ENCODE measurements around the gene GEN1.
"Not testable (repeated sequence)": the region's sequence is repeated elsewhere in the genome, so short reads cannot be mapped to it uniquely, and the experiment has no call there.

The GEN1 gene

DNA sequence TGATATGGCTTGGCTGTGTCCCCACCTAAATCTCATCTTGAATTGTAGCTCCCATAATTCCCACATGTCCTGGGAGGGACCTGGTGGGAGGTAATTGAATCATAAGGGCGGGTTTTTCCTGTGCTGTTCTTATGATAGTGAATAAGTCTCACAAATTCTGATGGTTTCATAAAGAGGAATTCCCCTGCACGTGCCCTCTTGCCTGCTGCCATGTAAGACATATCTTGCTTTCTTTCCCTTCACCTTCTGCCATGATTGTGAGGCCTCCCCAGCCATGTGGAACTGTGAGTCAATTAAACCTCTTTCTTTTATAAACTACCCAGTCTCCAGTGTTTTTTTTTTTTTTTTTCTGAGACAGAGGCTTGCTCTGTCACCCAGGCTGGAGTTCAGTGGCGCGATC lies 69.7 kb downstream of the GEN1 start:
- not testable (repeated sequence) for DNase-seq (ENCODE audit: low spot score)

DNA sequence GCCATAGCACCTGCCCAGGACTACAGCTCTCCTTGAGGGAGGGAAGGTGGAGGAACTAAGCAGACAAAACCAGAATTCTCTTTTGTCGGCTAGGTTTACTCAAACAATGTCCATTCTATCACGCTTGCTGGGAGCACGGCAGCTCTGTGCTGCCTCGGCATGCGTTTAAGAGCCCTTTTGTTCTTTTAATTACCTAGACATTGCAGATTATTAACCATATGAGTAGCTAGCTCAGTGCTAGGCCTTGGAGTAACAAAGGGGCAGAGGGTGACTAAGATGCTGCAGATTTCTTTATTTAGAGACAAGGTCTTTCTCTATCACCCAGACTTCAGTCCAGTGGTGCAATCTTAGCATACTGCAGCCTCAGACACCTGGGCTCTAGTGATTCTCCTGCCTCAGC lies 73.4 kb downstream of the GEN1 start:
- DNase-seq (ENCODE audit: low spot score) = no peak

DNA sequence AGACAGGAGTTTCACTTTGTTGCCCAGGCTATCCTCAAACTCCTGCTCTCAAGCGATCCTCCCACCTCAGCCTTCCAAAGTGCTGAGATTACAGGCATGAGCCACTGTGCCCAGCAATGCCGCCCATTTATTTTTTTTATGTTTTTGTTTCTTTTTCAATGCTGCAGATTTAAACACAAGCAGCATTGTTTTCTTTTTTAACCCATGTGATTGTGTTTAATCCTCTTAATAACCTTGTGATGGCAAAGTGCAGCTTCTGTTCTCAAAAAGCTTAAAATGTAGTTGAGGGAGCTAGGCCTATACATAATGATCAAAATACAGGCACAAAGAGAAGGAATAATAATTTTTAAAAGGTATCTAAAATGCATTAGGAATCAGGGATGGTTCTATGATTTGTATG lies 73.8 kb downstream of the GEN1 start:
- no peak for DNase-seq (ENCODE audit: low spot score)

DNA sequence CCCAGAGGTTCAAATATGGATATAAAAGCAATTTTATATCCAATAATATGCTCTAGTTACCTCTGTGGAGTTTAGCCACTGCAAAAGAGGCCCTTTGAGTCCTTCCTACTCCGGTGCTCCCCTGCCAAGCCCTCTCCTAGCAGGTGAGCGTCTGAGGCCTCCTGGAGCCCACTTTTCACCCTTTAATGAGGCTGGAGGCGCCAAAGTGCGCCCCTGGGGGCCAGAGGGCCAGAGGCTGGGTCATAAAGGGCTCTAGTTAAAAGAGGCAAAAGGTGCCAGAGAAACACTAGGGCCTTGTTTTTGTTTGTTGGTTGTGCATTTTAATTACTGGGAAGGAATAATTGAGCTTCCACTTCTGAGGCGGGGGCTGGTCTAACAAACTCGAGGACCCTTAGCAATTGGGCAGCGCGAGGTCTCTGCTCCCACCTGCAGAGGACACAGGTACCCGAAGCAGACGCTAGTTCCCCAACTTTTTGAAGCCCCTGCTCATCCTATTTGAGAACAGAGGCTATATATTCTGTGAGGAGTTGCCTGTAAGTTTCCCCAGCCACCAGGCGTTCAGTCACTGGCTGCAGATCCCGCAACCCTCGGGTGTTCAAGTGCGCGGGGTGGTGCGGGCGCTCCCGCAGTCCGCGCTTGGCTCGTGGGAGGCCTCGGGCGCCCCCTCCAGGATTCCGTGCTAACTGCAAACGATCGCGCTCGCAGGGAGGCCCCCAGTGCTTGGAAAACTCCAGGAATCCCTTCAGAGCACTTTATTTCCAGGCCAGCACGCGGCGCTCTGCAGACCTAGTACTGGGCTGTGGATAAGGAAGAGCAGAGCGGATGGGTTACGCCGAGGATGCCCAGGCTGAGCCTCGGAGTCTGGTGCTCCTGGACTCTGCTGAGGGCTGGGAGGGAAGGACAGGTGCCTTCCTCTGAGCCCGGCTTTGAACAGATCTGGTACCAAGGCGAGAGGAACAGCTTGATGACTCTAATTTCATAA lies 76.4 kb downstream of the GEN1 start:
- peak; percentile 58 for DNase-seq (ENCODE audit: low spot score)

DNA sequence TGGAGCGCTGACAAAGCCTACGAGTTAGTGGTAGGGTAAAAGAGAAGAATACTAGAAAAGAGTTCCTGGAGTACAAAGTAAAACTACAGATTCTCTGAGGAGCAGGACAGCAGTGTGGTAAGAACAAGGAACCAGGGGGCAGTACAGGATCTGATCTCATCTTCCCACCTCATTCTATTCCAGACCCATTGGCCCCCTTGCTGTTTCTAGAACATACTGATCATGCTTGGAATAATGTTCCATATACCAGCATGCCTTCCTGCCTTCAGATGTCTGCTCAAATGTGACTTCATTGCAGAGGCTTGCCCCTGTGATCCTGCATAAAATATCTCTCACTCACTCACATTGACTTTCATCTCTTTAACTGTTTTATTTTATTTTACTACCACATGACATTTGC lies 81.6 kb downstream of the GEN1 start:
- no peak for DNase-seq (ENCODE audit: low spot score)
